Middle frontal gyrus (tissue), 1 donor: ENCODE data around the gene KDM3B.
"Not testable (repeated sequence)": the region's sequence is repeated elsewhere in the genome, so short reads cannot be mapped to it uniquely, and the experiment has no call there.

Experiments
- DNase-seq: peaks from one replicate; pipeline ENCODE4 v3.0.0-alpha.2; 2015; ENCODE audit warnings: low spot score; ENCODE audit errors: extremely low spot score

The KDM3B gene

DNA sequence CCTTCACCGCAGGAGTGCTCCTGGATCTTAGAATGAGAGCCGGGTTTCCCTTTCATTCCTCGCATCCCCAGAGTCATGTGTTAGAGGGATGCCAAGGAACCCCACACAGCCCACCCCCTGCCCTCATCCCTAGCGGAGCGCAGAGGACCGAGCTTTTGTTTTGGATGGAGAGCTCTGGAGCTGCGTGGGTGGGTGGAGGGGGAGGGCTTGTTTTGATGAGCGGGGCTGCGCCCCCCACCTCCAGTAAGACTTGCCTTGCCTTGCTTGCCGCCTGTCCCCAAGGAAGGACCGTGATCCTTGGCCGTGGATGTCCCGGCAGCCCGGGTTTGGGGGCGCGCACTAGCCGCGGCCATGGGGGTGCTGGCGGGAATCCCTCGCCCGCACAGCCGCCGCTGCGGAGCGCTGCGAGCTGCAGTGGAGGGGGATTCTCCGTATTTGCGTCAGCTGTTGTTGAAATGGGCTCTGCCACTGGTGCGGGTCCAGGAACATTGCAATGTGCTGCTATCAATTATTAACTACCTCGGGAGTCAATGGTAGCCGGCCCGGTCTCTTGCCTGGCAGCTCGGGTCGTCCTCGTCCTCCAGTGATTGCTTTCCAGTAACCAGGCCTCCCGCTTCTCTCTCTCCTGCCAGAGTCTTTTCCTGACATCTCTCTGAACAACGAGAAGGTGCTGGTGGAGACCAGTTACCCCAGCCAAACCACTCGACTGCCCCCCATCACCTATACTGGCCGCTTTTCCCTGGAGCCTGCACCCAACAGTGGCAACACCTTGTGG is 113.8 kb downstream of the KDM3B start:
- no peak for DNase-seq

- DNase-seq: no peak
Observed at GRCh38 chr5:138466900-138467710, 114.6 kb downstream of the KDM3B start.

DNA sequence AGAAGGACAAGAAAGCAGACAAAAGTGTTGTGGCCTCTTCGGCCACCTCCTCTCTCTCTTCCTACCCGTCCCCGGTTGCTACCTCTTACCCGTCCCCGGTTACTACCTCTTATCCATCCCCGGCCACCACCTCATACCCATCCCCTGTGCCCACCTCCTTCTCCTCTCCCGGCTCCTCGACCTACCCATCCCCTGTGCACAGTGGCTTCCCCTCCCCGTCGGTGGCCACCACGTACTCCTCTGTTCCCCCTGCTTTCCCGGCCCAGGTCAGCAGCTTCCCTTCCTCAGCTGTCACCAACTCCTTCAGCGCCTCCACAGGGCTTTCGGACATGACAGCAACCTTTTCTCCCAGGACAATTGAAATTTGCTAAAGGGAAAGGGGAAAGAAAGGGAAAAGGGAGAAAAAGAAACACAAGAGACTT is 115.2 kb downstream of the KDM3B start:
- no peak for DNase-seq

- no peak for DNase-seq
Observed at GRCh38 chr5:138468133-138468965, 115.9 kb downstream of the KDM3B start.

- DNase-seq: no peak
Observed at GRCh38 chr5:138468966-138469539, 116.6 kb downstream of the KDM3B start.

- no peak for DNase-seq
Observed at GRCh38 chr5:138469540-138470321, 117.2 kb downstream of the KDM3B start.

DNA sequence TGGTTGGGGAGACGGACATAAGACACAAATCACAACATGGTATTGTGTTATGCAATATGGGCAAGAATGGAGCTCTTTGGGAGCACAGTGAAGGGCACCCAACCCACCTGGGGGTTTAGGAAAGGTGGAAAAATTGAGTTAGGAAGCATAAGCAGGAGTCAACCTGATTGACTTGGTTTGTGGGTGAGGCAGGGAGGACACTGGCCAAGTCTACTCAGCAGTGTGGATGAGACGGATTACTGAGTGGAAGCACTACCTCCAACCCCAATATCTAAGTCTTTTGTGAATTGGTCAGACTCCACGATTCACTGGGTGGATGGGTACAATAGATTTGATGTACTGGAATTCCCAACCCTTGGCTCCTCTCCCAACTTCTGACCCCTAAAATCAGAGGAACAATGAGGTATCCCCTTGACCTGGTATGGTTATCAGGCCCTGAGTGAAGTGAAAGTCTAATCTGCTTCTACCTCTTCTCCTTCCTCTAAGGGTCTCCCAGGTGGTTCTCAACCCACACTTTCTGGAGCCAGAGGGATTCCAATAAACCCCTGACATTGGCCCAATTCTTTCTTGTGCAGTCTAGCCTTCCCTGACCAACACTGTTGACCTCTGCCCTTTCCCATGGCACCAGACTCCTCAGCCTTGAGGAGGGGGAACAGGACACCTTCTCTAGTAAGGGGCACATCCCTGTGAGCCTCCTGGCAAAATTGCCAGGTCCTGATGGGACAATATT is 118.0 kb downstream of the KDM3B start:
- no peak for DNase-seq

- DNase-seq: no peak
Observed at GRCh38 chr5:138471052-138471361, 118.5 kb downstream of the KDM3B start.

DNA sequence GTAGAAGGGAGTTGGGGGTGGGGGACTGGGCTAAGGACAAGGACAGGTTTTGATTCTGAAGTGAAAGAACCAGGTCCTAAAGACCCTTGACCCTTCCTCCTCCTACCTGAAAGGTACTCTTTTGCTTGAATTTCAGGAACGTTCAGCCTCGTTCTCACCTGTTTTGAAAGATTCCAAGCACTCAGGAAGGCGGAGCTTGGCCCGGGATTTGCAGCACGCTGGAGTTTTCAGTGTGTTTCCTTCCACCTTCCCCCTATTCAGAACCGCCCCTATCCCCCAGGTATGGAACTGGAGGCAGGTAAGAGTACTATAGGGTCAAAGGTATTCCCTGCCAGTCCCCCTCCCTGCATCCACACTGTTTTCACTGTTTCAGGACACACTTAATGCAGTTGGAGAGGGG is 119.9 kb downstream of the KDM3B start:
- DNase-seq: no peak

DNA sequence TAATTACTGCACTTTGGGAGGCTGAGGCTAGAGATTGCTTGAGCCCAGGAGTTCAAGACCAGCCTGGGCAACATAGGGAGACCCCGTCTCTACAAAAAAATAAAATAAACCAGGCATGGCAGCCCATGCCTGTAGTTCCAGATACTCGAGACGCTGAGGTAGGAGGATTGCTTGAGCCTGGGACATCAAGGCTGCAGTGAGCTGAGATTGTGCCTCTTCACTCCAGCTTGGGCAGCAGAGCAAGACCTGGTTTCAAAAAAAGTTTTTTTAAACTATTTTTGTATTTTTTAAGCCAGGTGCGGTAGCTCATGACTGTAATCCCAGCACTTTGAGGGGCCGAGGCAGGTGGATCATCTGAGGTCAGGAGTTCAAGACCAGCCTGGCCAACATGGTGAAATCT is 120.7 kb downstream of the KDM3B start:
- not testable (repeated sequence) for DNase-seq

DNA sequence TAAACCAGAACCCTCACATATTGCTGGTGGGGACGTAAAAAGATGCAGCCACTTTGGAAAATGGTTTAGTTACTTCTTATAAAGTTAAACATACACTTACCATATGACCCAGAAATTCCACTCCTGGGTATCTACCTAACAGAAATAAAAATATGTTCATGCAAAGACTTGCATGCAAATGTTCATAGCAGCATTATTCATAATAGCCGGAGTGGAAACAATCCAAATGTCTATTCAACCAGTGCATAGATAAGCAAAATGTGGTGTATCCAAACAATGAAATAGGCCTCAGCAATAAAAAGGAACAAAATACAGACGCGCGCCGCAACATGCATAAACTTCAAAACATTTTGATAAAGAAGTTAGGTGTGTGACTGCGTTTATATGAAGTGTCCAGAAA is 124.4 kb downstream of the KDM3B start:
- no peak for DNase-seq

DNA sequence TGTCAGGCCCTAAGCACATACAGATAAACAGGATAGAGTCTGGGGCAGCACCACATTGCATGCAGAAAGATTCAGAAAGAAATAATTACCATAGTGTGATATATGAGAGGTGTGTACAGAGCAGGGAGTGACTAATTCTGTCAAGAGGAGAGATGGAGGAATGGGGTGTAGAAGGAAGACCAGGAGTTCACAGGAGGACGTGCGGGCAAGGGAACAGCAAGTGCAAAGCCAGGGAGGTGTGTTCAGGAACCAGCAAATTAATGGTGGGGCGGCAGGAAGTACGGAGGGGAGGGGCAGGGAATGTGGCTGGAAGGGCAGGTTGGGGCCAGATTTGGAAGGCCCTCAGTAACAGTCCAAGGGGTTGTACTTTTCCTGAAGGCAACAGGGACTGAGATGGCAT is 130.2 kb downstream of the KDM3B start:
- no peak for DNase-seq
